ENCODE data around the gene OR13C5.
"Not testable (repeated sequence)": the region's sequence is repeated elsewhere in the genome, so short reads cannot be mapped to it uniquely, and the experiment has no call there.

OR13C5 gene

GRCh38 chr9:104599313-104599712 lies at the start of gene OR13C5:
Gene OR13C5 (minus strand): TSS chr9:104599413. CDS start chr9:104599413, 0 bp downstream.
- DNase-seq (ENCODE audit: low read depth in 2 of 2), result not testable (repeated sequence)

- no peak for DNase-seq (ENCODE audit: low read depth in 2 of 2)
These were observed 36.2 kb upstream of the OR13C5 start for GRCh38 chr9:104635456-104635855.

- no peak for DNase-seq (ENCODE audit: low read depth in 2 of 2)
These were observed 34.8 kb upstream of the OR13C5 start for GRCh38 chr9:104633976-104634520.

GRCh38 chr9:104625964-104626363 lies 26.8 kb upstream of the OR13C5 start:
- not testable (repeated sequence) for DNase-seq (ENCODE audit: low read depth in 2 of 2)

- no peak for DNase-seq (ENCODE audit: low read depth in 2 of 2)
These were observed 18.9 kb upstream of the OR13C5 start, which contains the start of gene OR13C9 for GRCh38 chr9:104618104-104618503. Gene OR13C9 (minus strand): TSS chr9:104618204. CDS start chr9:104618204, 0 bp downstream.

- no peak for DNase-seq (ENCODE audit: low read depth in 2 of 2)
These were observed 18.2 kb upstream of the OR13C5 start for GRCh38 chr9:104617418-104617817.

- DNase-seq (ENCODE audit: low read depth in 2 of 2), result no peak
These were observed 12.0 kb upstream of the OR13C5 start for GRCh38 chr9:104611213-104611612.

GRCh38 chr9:104608336-104608735 lies 9.1 kb upstream of the OR13C5 start:
- DNase-seq (ENCODE audit: low read depth in 2 of 2), result no peak

GRCh38 chr9:104606152-104606551 lies 6.9 kb upstream of the OR13C5 start:
- DNase-seq (ENCODE audit: low read depth in 2 of 2), result no peak

GRCh38 chr9:104605527-104605926 lies 6.3 kb upstream of the OR13C5 start, which contains the start of gene OR13C2:
Gene OR13C2 (minus strand): TSS chr9:104605627. CDS start chr9:104605627, 0 bp downstream.
- not testable (repeated sequence) for DNase-seq (ENCODE audit: low read depth in 2 of 2)

GRCh38 chr9:104604801-104605200 lies 5.6 kb upstream of the OR13C5 start:
- no peak for DNase-seq (ENCODE audit: low read depth in 2 of 2)

GRCh38 chr9:104598749-104599148 lies 464 bp downstream of the OR13C5 start:
- DNase-seq (ENCODE audit: low read depth in 2 of 2), result not testable (repeated sequence)

- no peak for DNase-seq (ENCODE audit: low read depth in 2 of 2)
These were observed 9.6 kb downstream of the OR13C5 start for GRCh38 chr9:104589626-104590025.

- no peak for DNase-seq (ENCODE audit: low read depth in 2 of 2)
These were observed 12.6 kb downstream of the OR13C5 start for GRCh38 chr9:104586496-104587180.

- DNase-seq (ENCODE audit: low read depth in 2 of 2), result no peak
These were observed 18.7 kb downstream of the OR13C5 start for GRCh38 chr9:104580562-104580961.

- DNase-seq (ENCODE audit: low read depth in 2 of 2), result no peak
These were observed 21.9 kb downstream of the OR13C5 start for GRCh38 chr9:104577263-104577662.

- no peak for DNase-seq (ENCODE audit: low read depth in 2 of 2)
These were observed 23.8 kb downstream of the OR13C5 start for GRCh38 chr9:104575456-104575855.

GRCh38 chr9:104572612-104573011 lies 26.6 kb downstream of the OR13C5 start:
- DNase-seq (ENCODE audit: low read depth in 2 of 2), result no peak

GRCh38 chr9:104568868-104569267 lies 30.3 kb downstream of the OR13C5 start, which contains the start of gene OR13C8:
Gene OR13C8 (plus strand): TSS chr9:104569168. CDS start chr9:104569168, 0 bp downstream.
- no peak for DNase-seq (ENCODE audit: low read depth in 2 of 2)

GRCh38 chr9:104564358-104564757 lies 34.9 kb downstream of the OR13C5 start:
- no peak for DNase-seq (ENCODE audit: low read depth in 2 of 2)

GRCh38 chr9:104556830-104557634 lies 42.2 kb downstream of the OR13C5 start:
- DNase-seq (ENCODE audit: low read depth in 2 of 2), result no peak

- DNase-seq (ENCODE audit: low read depth in 2 of 2), result no peak
These were observed 43.7 kb downstream of the OR13C5 start for GRCh38 chr9:104555521-104555920.
